Omental fat pad (tissue), 4 donors: ENCODE data around the gene SLC36A3. TPM values are rescaled to one million over a fixed set of nuclear protein-coding genes. Genes with fewer than 3 reads are reported as not detected.

Experiments used
- ATAC-seq: fragments of 150-250 bp; one replicate; pipeline ENCODE4 v1.9.1; 2016; ENCODE audit warnings: mild to moderate bottlenecking, moderate library complexity; ENCODE audit not compliant: low FRiP score
- DNase-seq: peaks from one replicate; pipeline ENCODE4 v3.0.0-alpha.2; 2019; ENCODE audit warnings: low spot score
- total RNA-seq, 4 donors: library from RNA; depleted of rRNA; stranded (reverse); fragments of >200 nt; gene quantifications; one replicate each; pipeline ENCODE4 v1.1.0, GENCODE V29; 2016
- TF ChIP-seq, protein P1 (sequence below), 3 donors: fragments of 450-650 bp; IDR thresholded peaks; one replicate each; pipeline ENCODE4 v1.5.1; 2016 to 2017; ENCODE audit warnings: antibody characterized with exemption in 3 of 3, mild to moderate bottlenecking in 3 of 3, moderate library complexity in 2 of 3

Gene SLC36A3
- total RNA-seq, 4 donors from 2014 or later = not detected

DNA sequence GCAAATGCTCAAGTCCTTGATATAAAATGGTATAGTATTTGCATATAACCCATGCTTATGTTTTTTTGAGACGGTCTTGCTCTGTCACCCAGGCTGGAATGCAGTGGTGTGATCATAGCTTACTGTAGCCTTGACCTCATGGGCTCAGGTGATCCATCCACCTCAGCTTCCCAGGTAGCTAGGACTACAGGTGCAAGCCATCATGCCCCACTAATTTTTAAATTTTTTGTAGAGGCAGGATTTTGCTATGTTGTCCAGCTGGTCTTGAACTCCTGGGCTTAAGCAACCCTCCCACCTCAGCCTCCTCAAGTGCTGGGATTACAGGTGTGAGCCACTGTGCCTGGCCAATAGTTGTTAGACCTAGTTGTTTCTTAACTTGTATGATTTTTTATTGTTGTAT, 17.3 kb downstream of the SLC36A3 start:
- TF ChIP-seq, protein P1, sequence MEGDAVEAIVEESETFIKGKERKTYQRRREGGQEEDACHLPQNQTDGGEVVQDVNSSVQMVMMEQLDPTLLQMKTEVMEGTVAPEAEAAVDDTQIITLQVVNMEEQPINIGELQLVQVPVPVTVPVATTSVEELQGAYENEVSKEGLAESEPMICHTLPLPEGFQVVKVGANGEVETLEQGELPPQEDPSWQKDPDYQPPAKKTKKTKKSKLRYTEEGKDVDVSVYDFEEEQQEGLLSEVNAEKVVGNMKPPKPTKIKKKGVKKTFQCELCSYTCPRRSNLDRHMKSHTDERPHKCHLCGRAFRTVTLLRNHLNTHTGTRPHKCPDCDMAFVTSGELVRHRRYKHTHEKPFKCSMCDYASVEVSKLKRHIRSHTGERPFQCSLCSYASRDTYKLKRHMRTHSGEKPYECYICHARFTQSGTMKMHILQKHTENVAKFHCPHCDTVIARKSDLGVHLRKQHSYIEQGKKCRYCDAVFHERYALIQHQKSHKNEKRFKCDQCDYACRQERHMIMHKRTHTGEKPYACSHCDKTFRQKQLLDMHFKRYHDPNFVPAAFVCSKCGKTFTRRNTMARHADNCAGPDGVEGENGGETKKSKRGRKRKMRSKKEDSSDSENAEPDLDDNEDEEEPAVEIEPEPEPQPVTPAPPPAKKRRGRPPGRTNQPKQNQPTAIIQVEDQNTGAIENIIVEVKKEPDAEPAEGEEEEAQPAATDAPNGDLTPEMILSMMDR (IDR thresholded peaks at IDR 0.05) = no peak
- no peak for DNase-seq
- no peak for ATAC-seq

DNA sequence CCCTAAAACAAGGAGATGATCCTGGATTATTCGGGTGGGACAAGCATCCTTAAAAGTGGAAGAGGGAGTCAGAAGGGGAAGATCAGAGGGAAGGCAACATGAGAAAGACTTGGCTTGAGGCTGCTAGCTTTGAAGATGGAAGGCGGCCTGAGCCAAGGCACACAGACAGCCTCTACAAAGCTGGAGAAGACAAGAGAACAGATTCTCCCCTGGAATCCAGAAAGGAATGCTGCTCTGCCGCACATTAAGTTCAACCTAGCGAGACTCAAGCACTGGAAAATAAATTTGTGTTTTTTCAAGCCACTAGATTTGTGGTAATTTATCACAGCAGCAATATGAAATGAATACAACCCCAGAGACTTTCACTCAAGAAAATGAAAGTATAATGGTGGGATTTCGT, 17.9 kb downstream of the SLC36A3 start:
- DNase-seq (no peak), ATAC-seq (no peak)
- TF ChIP-seq, protein P1 (IDR thresholded peaks at IDR 0.05) = no peak

DNA sequence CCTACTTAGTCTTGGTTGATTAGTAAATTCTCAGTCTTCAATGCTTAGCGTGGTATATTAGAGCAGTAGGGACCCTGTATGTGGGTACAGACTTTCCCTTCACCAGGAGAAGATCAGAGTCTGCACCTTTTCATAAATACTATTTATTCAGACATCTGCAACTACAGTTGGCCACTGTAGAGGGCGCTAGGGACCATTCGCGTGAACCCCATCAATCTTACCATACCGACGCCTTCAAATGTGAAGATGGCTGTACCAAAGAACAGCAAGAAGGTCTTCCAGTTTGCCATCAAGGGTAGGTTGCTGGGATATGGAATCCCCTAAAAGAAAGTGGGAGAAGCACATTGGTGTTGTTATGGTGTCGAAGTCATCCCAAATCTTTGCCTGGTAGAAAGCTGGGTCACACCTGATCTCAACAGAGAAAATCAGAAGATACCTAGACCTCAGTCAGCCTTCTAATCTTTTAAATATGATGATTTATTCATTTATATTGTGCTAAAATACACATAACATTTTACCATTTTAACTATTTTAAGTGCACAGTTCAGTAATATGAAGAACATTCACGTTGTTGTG, 19.1 kb downstream of the SLC36A3 start:
- TF ChIP-seq, protein P1 (IDR thresholded peaks at IDR 0.05) = no peak
- DNase-seq (no peak), ATAC-seq (no peak)

DNA sequence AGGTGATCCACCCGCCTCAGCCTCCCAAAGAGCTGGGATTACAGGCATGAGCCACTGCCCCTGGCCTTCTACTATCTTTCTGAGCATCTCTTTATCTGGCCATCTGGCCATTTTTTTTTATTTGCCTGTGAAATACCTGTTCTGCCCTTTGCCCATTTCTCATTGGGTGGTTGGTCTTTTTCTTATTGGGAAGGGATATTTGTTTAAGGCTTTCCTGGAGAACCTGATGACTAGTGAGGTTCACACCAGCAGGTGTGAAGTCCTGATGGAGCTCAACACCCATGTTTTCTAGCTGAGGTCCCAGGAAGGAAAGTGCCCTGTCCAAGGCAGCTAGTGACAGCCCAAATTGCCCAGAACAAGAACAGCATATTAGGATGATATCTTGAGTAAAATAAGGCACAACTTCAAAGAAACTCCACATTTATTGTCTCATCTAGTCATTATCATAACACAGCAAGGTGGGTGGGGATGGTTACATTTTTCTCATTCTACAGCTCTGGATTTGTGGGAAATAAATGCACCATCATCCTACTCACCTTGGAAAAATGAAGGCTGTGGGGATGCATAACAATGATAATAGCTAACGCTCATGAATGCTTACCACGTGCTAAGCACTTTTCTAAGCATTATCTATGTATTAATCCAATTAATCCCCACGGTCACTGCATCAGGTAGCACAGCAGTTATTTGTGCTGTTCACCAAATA, 20.3 kb downstream of the SLC36A3 start:
- ATAC-seq (no peak), DNase-seq (no peak)
- TF ChIP-seq, protein P1 (IDR thresholded peaks at IDR 0.05) = no peak

DNA sequence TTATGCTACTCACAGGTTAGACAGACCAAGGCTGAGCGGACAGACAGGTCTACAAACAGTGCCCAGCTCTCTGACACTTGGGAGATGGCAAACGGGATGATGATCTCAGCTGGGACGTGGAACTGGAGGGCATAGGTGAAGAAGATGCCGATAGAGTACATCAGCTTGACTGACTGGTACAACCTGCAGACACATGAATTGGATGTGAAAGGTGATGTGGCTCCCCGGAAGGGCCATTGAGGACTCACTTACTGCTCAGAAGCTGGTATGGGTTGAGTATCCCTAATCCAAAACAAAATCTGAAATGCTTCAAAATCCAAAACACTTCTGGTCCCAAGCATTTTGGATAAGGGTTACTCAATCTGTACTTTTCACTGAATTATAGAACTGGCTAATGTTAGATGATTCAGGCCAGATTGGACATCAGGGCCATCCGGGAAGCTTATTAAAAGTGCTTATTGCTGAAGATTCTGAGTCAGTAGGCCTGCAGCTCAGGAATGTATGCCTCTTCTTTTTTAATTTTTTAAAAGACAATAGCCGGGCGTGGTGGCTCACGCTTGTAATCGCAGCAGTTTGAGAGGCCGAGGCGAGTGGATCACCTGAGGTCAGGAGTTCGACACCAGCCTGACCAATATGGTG, 22.4 kb downstream of the SLC36A3 start:
- ATAC-seq (no peak), DNase-seq (no peak)
- TF ChIP-seq, protein P1 (IDR thresholded peaks at IDR 0.05) = no peak

DNA sequence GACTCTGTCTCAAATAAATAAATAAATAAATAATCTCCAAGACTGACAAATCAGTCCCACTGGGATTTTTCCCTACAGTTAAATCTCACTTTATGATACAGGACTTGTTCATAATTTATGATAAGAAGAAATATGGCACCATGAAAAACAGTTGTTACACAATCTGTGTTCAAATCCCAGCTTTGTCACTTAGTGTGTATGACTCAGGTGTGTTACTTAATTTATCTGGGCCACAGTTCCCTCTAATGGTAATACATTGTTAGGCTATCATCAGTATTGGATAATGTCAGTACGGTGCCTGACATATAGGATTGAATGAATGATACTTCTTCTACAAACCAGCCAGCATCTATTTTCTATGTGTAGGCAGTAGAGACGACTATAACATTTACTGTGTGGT, 23.1 kb downstream of the SLC36A3 start:
- DNase-seq = no peak
- no peak for ATAC-seq
- TF ChIP-seq, protein P1 (IDR thresholded peaks at IDR 0.05) = no peak
